IMR-90 (cell line): Measurements from ENCODE around the gene CROCC.
"Not testable (repeated sequence)": the region's sequence is repeated elsewhere in the genome, so short reads cannot be mapped to it uniquely, and the experiment has no call there.

Source experiments
- CEBPB ChIP-seq: IDR thresholded peaks from 2 replicates; pipeline ENCODE4 v1.6.1; 2012; ENCODE audit warnings: low read depth, low read length, improper control_type of control experiment
- CTCF ChIP-seq: conservative IDR thresholded peaks from 2 replicates; pipeline ENCODE4 v1.5.1; 2012; ENCODE audit warnings: mild to moderate bottlenecking, low read depth, low read length, improper control_type of control experiment
- MAFK ChIP-seq: IDR thresholded peaks from 2 replicates; pipeline ENCODE4 v1.6.1; 2012; ENCODE audit warnings: low read depth, low read length, improper control_type of control experiment
- RCOR1 ChIP-seq: IDR thresholded peaks from 2 replicates; pipeline ENCODE4 v1.6.1; 2012; ENCODE audit warnings: mild to moderate bottlenecking, low read length, improper control_type of control experiment; ENCODE audit not compliant: insufficient replicate concordance

GRCh38 chr1:16918936-16919665 is 2.6 kb upstream of the CROCC start:
- not testable (repeated sequence) for TF ChIP-seq CTCF, MAFK, CEBPB, RCOR1
